DOHH2 (cell line): Measurements from ENCODE around the gene MAN1B1.
A peak's percentile ranks its signal among the peaks of the same experiment; 100 is the strongest.

Experiments used
- H3F3A ChIP-seq: fragments of 200-600 bp; sonication (generic), shearing (Covaris generic); 2 replicates; pipeline ENCODE4 v1.6.0; 2016; ENCODE audit warnings: antibody characterized with exemption, mild to moderate bottlenecking; ENCODE audit not compliant: control insufficient read depth, insufficient read depth
- H3K27ac ChIP-seq: fragments of 200-600 bp; sonication (generic); 2 replicates; pipeline ENCODE4 v1.5.1; 2014; ENCODE audit warnings: low read depth, mild to moderate bottlenecking, low read length, moderate library complexity
- H3K27me3 ChIP-seq: fragments of 200-600 bp; sonication (generic); 2 replicates; pipeline ENCODE4 v1.6.1; 2014; ENCODE audit warnings: mild to moderate bottlenecking, low read length, mixed read lengths; ENCODE audit not compliant: control insufficient read depth
- H3K36me3 ChIP-seq: fragments of 200-600 bp; sonication (generic); 2 replicates; pipeline ENCODE4 v1.6.1; 2014; ENCODE audit warnings: mild to moderate bottlenecking, low read length, moderate library complexity, mixed read lengths; ENCODE audit not compliant: control insufficient read depth
- H3K4me1 ChIP-seq: fragments of 200-600 bp; sonication (generic); 2 replicates; pipeline ENCODE4 v1.6.1; 2014; ENCODE audit warnings: mild to moderate bottlenecking, low read length, mixed read lengths; ENCODE audit not compliant: control insufficient read depth
- H3K4me2 ChIP-seq: fragments of 200-600 bp; sonication (generic); 2 replicates; pipeline ENCODE4 v1.6.0; 2014; ENCODE audit warnings: mild to moderate bottlenecking, low read length, moderate library complexity
- H3K4me3 ChIP-seq: fragments of 200-600 bp; sonication (generic); 2 replicates; pipeline ENCODE4 v1.5.1; 2014; ENCODE audit warnings: mild to moderate bottlenecking, low read length, mixed read lengths
- H3K79me2 ChIP-seq: fragments of 200-600 bp; sonication (generic); 2 replicates; pipeline ENCODE4 v1.6.1; 2014; ENCODE audit warnings: mild to moderate bottlenecking, low read length, mixed read lengths; ENCODE audit not compliant: control insufficient read depth
- H3K9me2 ChIP-seq: fragments of 200-600 bp; sonication (generic); replicated peaks from 2 replicates; pipeline ENCODE4 v1.6.1; 2014; ENCODE audit warnings: mild to moderate bottlenecking, low read length, mixed read lengths; ENCODE audit not compliant: control insufficient read depth
- H3K9me3 ChIP-seq: fragments of 200-600 bp; sonication (generic); 2 replicates; pipeline ENCODE4 v1.6.1; 2014; ENCODE audit warnings: antibody characterized with exemption, low read length, mixed read lengths; ENCODE audit not compliant: control insufficient read depth, insufficient read depth
- H4K20me1 ChIP-seq: fragments of 200-600 bp; sonication (generic); 2 replicates; pipeline ENCODE4 v1.6.0; 2014; ENCODE audit warnings: low read depth, mild to moderate bottlenecking, antibody characterized with exemption, low read length, moderate library complexity; ENCODE audit not compliant: control insufficient read depth, insufficient read depth
- CTCF ChIP-seq: fragments of 200-600 bp; sonication (generic); IDR thresholded peaks from one replicate; pipeline ENCODE4 v1.5.1; 2014; ENCODE audit warnings: antibody characterized with exemption, mild to moderate bottlenecking, low read depth, low read length; ENCODE audit not compliant: poor library complexity, severe bottlenecking
- EZH2phosphoT487 ChIP-seq: fragments of 200-600 bp; sonication (generic); IDR thresholded peaks from 2 replicates; pipeline ENCODE4 v1.6.1; 2017; ENCODE audit warnings: borderline replicate concordance, mild to moderate bottlenecking, antibody characterized with exemption, low read length, moderate library complexity, mixed read lengths

The MAN1B1 gene

DNA sequence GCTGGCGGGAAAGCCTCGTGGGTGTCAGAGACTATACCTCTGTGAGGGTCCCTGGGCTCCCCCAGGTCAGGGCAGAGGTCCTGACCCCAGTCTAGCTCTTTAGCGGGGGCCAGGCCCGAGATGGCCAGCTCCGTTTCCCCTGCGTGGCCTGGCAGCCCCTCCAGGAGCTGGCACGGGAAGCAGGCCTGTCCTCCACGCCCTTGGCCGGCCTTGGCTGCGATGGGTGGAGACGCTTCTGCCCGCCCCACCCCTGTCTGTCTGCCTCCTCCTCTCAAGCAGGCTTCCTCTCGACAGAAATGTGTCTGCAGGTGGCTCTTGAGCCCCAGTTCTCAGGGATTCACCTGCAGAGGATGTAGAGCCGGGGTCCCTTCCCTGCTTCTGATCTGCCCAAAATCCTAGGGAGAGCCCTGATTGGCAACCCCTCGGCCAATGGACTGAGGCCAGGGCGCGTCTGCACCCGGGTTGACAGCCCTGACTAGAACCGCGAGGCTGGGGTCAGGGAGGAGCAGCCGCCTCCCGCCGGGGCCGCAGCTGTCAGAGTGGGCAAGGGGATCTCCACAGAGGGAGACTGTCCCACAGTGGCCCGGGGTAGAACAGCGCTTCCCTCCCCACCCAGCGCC lies 49.6 kb downstream of the MAN1B1 start:
- Histone ChIP-seq H3K79me2 (no peaks in the 10 kb centered on the region), H3K4me3 (no peak overlapping the region), H3K4me2 (peak overlapping the region; percentile 29), H4K20me1 (no peaks in the 10 kb centered on the region), H3K9me3 (no peaks in the 10 kb centered on the region), H3K27me3 (peaks cover 18% of the 10 kb centered on the region), H3K9me2 (no peaks in the 10 kb centered on the region), H3K36me3 (no peaks in the 10 kb centered on the region), H3K27ac (no peak overlapping the region), H3K4me1 (peaks cover 27% of the 10 kb centered on the region), H3F3A (peaks cover 10% of the 10 kb centered on the region)
- no peak for TF ChIP-seq CTCF
- TF ChIP-seq EZH2phosphoT487: no peak

DNA sequence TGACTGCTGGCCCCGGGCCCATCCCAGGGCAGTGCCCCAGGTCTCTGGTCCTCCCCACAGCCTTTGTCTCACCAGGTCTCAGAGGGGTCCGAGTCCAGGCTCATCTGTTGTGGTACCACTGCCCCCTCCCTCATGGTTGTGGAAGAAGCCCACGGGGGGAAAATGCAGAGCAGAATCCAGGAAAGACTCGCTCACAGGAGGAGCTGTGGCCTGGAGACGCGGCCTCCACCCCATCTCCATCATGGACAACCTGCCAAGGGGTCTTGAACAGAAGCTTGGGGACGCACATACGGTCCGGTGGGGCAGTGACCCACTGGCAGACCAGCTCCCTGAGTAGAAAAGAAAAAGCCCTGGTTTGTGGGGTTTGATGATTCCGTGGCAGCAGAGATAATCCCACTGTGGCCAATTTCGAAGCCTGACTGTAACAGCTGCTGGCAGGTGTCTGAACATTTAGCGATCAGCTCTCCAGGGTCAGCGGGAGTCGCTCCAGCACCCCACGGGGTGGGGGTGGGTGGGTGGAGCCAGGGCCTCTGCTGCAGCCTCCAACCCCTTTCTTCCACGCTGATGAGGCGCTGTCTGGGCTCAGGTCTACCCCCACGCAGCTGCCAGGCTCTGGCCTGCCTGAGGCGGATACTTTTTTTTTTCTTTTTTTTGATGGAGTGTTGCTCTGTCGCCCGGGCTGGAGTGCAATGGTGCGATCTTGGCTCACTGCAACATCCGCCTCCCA lies 50.3 kb downstream of the MAN1B1 start:
- no peaks in the 10 kb centered on the region for H3K9me2 ChIP-seq
- TF ChIP-seq EZH2phosphoT487 (no peak), CTCF (no peak)
- no peak overlapping the region for H3K27ac ChIP-seq
- peaks cover 21% of the 10 kb centered on the region for H3K4me1 ChIP-seq
- no peak overlapping the region for H3K4me3 ChIP-seq
- no peaks in the 10 kb centered on the region for H3K36me3 ChIP-seq
- no peaks in the 10 kb centered on the region for H3K79me2 ChIP-seq
- H4K20me1 ChIP-seq: no peaks in the 10 kb centered on the region
- H3F3A ChIP-seq: peaks cover 10% of the 10 kb centered on the region
- H3K27me3 ChIP-seq: peaks cover 19% of the 10 kb centered on the region
- H3K4me2 ChIP-seq: peak overlapping the region; percentile 29; the same call in 1 of the 2 replicates
- no peaks in the 10 kb centered on the region for H3K9me3 ChIP-seq

- Histone ChIP-seq H3K4me3 (no peak overlapping the region), H3F3A (0 out of 2 replicates have a peak, but pooled peaks cover 3% of the 10 kb centered on the region), H3K9me2 (no peaks in the 10 kb centered on the region), H3K36me3 (no peaks in the 10 kb centered on the region), H3K9me3 (no peaks in the 10 kb centered on the region), H3K4me1 (peaks cover 21% of the 10 kb centered on the region), H3K27me3 (peaks cover 28% of the 10 kb centered on the region), H4K20me1 (no peaks in the 10 kb centered on the region), H3K4me2 (0 out of 2 replicates have a peak overlapping the region, but pooled peaks have one; percentile 4), H3K79me2 (no peaks in the 10 kb centered on the region), H3K27ac (no peak overlapping the region)
- TF ChIP-seq EZH2phosphoT487 (no peak), CTCF (peak; percentile 28)
Measured at GRCh38 chr9:137138058-137138721, 51.4 kb downstream of the MAN1B1 start.
